Measurements from ENCODE around the gene SARDH. TPM values are rescaled to one million over a fixed set of nuclear protein-coding genes. Genes with fewer than 3 reads are reported as not detected.

The SARDH gene
- polyA plus RNA-seq, 4 donors = 7.4 to 12.6 (median 10.2) TPM

GRCh38 chr9:133614056-133614455 is 124.1 kb downstream of the SARDH start:
- DNase-seq (ENCODE audit: low read depth in 4 of 4, low spot score in 3 of 4) = no peak

Other genes with a start within 250 kb of the SARDH start
- under 1 TPM in 1 of 4 donors, not detected in 3; 0.22 TPM for gene MYMK, start 213.4 kb downstream of the SARDH start, polyA plus RNA-seq (ENCODE audit: insufficient read length in 4 of 4)
- 10 to 100 TPM in 1 of 4 donors, 1 to 10 TPM in 3; 1.7 to 38.7 (median 2.5) TPM for gene ADAMTSL2, start 203.6 kb downstream of the SARDH start, polyA plus RNA-seq (ENCODE audit: insufficient read length in 4 of 4)
- under 1 TPM in 2 of 4 donors, not detected in 2; 0.19 to 0.42 TPM for gene FAM163B, start 129.0 kb downstream of the SARDH start, polyA plus RNA-seq (ENCODE audit: insufficient read length in 4 of 4)
- gene DBH, start 102.0 kb downstream of the SARDH start, polyA plus RNA-seq (ENCODE audit: insufficient read length in 4 of 4) = 1 to 10 TPM in 3 of 4 donors, under 1 TPM in 1; 0.77 to 2.3 (median 1.7) TPM